ENCODE results near the gene BPIFB1. TPM values are rescaled to one million over a fixed set of nuclear protein-coding genes. Genes with fewer than 3 reads are reported as not detected.

BPIFB1 gene
- total and polyA plus RNA-seq, 11 donors: 0.04 TPM; not detected in 10

GRCh38 chr20:33237989-33238388 is 45.0 kb upstream of the BPIFB1 start:
- H3K36me3 ChIP-seq: no peaks in the 10 kb centered on the region
- TF ChIP-seq, protein P1, sequence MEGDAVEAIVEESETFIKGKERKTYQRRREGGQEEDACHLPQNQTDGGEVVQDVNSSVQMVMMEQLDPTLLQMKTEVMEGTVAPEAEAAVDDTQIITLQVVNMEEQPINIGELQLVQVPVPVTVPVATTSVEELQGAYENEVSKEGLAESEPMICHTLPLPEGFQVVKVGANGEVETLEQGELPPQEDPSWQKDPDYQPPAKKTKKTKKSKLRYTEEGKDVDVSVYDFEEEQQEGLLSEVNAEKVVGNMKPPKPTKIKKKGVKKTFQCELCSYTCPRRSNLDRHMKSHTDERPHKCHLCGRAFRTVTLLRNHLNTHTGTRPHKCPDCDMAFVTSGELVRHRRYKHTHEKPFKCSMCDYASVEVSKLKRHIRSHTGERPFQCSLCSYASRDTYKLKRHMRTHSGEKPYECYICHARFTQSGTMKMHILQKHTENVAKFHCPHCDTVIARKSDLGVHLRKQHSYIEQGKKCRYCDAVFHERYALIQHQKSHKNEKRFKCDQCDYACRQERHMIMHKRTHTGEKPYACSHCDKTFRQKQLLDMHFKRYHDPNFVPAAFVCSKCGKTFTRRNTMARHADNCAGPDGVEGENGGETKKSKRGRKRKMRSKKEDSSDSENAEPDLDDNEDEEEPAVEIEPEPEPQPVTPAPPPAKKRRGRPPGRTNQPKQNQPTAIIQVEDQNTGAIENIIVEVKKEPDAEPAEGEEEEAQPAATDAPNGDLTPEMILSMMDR (IDR thresholded peaks at IDR 0.05): no peak
- no peak for TF ChIP-seq POLR2A (IDR thresholded peaks at IDR 0.05)
- ATAC-seq: no peak
- no peak overlapping the region for H3K27ac ChIP-seq
- DNase-seq: no peak
- no peak overlapping the region for H3K4me3 ChIP-seq
- 53 to 73% (median 64%) methylated on average over 3 to 6 of the region's 6 CpGs for WGBS, 4 donors
- H3K27me3 ChIP-seq: peaks cover 0 to 44% (median 4%) of the 10 kb centered on the region in 9 donors
- H3K4me1 ChIP-seq: no peaks in the 10 kb centered on the region
- no peaks in the 10 kb centered on the region for H3K9me3 ChIP-seq
- intact Hi-C loops (cut with DNase I): no loop called here

DNA sequence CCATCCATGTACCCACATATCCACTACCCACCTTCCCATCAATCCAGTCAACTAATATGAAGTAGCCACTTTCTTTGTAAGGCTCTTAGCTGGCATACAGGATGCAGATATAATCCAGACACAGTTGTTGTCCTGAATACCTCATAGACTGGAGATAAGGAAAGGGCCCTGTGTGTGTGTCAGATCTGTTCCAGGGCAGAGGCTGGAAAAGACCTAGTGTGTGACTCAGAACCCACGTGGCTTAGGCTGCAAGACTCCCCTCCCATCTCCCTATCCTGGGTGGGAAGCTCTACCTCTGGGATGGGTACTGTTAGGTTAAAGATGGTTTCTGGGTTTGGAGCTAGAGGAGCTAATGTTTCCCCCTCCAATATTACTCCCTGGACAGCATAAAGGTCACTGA is 43.6 kb upstream of the BPIFB1 start:
- DNase-seq (no peak), ATAC-seq (no peak)
- WGBS, 4 donors: 14 to 34% (median 30%) methylated on average over 1 of the region's 1 CpG
- Histone ChIP-seq H3K9me3 (no peaks in the 10 kb centered on the region), H3K27me3 (peaks cover 0 to 33% (median 4%) of the 10 kb centered on the region in 9 donors), H3K36me3 (no peaks in the 10 kb centered on the region), H3K4me3 (no peak overlapping the region), H3K27ac (no peak overlapping the region), H3K4me1 (no peaks in the 10 kb centered on the region)
- intact Hi-C loops (cut with DNase I): no loop called here
- TF ChIP-seq, protein P1 (IDR thresholded peaks at IDR 0.05): no peak
- no peak for TF ChIP-seq POLR2A (IDR thresholded peaks at IDR 0.05)

GRCh38 chr20:33239979-33240736 is 42.9 kb upstream of the BPIFB1 start:
- no peak for TF ChIP-seq POLR2A (IDR thresholded peaks at IDR 0.05)
- TF ChIP-seq, protein P1 (IDR thresholded peaks at IDR 0.05): no peak
- Histone ChIP-seq H3K27me3 (peaks cover 0 to 25% (median 0%) of the 10 kb centered on the region in 9 donors), H3K4me1 (no peaks in the 10 kb centered on the region), H3K4me3 (no peak overlapping the region), H3K36me3 (no peaks in the 10 kb centered on the region), H3K9me3 (no peaks in the 10 kb centered on the region), H3K27ac (no peak overlapping the region)
- ATAC-seq (no peak), DNase-seq (no peak)
- intact Hi-C loops (cut with DNase I): no loop called here
- WGBS, 4 donors: 73 to 82% (median 75%) methylated on average over 4 of the region's 4 CpGs

DNA sequence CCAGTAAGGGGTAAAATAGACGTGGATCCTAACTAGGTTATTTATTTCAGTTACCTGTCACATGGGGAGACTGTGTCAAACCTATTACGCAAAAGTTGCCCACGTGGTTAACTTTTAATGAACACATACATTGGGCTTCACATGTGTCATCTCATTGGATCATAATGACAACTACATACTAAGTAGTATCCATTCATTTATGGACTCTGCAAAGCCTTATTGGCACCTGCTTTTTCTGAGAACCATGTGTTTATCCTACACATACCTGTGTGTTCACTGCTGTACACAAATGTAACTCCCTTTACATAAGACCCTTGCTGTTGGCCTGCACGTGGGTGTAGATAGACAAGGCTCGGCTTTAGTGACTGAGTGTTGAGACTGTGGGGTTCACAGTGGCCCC is 42.1 kb upstream of the BPIFB1 start:
- peaks cover 0 to 21% (median 0%) of the 10 kb centered on the region in 9 donors for H3K27me3 ChIP-seq
- no peak for ATAC-seq
- WGBS, 4 donors: 72 to 75% (median 73%) methylated on average over 5 of the region's 5 CpGs

More for the DNA sequence above, 42.1 kb upstream of the BPIFB1 start:
- Histone ChIP-seq H3K36me3 (no peaks in the 10 kb centered on the region), H3K4me3 (no peak overlapping the region), H3K27ac (no peak overlapping the region), H3K9me3 (no peaks in the 10 kb centered on the region), H3K4me1 (no peaks in the 10 kb centered on the region)
- intact Hi-C loops (cut with DNase I): no loop called here
- no peak for DNase-seq
- TF ChIP-seq, protein P1 (IDR thresholded peaks at IDR 0.05): no peak
- TF ChIP-seq POLR2A (IDR thresholded peaks at IDR 0.05): no peak

Data from heart left ventricle (tissue), 16 donors.